Stimulated activated naive CD4-positive, alpha-beta T cell treated with Interleukin-2 at 50 U/mL for 16 hours (primary cell): ENCODE results near the gene ZDHHC8.

Source experiments
- DNase-seq: peaks from one replicate; lab custom pipeline; 2025; lab: John Stamatoyannopoulos, UW

ZDHHC8 gene

GRCh38 chr22:20095521-20095920 is 36.1 kb upstream of the ZDHHC8 start:
- peak; percentile 42 for DNase-seq

DNA sequence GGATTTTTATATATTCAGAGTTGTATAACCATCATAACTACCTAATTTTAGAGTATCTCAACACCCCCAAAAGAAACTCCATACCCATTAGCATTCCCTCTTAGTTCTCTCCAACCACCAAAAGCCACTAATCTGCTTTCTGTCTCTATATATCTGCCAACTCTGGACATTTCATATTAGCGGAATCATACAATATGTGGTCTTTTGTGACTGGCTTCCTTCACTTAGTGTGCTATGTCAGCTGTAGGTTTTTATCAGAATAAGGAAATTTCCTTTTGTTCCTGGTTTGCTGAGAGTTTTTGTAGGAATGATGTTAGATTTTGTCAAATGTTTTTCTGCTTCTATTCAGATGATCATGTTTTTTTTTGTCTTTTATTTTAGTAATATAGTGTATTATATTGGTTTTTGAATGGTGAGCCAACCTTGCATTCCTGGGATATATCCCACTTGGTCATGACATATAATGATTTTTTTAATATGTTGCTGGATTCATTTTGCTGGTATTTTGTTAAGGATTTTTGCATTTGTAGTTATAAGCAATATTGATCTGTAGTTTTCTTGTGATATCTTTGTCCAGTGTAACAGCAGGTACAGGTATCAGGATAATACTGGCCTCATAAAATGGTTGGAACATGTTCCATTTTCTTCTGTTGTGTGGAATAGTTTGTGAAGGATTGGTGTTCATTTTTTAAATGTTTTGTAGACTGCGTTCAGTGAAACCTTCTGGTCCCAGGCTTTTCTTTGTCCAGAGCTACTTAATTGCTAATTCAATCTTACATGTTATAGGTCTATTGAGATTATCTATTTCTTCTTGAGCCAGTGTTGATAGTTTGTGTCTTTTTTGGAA is 34.8 kb upstream of the ZDHHC8 start:
- no peak for DNase-seq

DNA sequence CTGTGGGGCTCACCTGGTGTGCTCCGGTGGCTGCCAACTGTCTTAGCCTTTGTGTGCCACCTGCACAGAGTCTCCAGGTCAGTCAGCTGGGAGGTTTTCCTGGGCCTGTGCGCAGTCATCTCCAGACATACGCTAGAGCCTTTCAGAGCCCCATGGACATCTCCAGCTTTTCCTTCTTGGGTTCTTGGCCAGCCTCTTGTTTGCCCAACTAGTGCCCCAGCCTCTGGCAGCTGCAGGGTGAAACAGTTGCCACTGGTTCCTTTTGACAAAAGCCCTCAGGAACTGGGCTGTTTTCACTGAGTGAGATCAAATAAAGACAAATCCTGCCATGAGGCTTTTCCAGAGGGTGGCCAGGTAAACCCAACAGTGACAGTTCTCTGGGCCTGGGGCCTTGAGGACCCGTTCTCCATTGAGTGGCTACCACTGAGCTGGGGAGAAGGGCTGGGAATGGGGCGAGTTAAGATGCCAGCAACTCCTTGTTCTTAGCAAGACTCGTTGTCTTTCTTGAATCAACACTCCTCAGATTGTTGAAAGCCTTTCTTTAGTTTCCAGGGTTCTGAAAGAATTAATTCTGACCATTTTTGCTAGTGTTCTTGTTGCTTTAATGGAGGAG is 32.4 kb upstream of the ZDHHC8 start:
- DNase-seq, result no peak

DNA sequence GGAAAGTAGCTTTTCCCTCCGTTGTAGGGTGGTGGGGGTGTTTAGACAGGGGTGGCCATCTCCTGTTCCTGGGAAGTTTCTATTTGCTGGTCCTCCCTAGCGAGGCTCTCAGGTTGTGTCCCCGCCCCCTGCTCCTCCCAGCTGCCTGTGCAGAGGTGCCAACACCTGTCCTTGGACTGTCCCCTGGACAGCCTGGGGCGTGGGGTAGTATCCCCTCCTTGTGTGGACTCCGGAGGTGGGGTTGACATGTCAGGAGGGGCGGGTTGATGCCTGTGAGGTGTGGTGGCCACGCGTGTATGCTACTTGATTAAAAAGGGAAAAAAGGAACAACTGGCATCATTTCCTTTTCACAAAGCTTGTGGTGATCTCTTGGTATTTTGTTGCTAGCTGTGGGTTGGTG is 30.0 kb upstream of the ZDHHC8 start:
- no peak for DNase-seq

- no peak for DNase-seq
Measured at GRCh38 chr22:20102203-20102780, 29.3 kb upstream of the ZDHHC8 start.

- DNase-seq, result no peak
Measured at GRCh38 chr22:20105456-20106204, 26.0 kb upstream of the ZDHHC8 start.

GRCh38 chr22:20106205-20106848 is 25.3 kb upstream of the ZDHHC8 start:
- DNase-seq, result no peak

GRCh38 chr22:20106849-20107237 is 24.8 kb upstream of the ZDHHC8 start:
- no peak for DNase-seq

GRCh38 chr22:20107471-20107901 is 24.1 kb upstream of the ZDHHC8 start:
- DNase-seq, result no peak

GRCh38 chr22:20107951-20108756 is 23.4 kb upstream of the ZDHHC8 start:
- DNase-seq, result no peak

DNA sequence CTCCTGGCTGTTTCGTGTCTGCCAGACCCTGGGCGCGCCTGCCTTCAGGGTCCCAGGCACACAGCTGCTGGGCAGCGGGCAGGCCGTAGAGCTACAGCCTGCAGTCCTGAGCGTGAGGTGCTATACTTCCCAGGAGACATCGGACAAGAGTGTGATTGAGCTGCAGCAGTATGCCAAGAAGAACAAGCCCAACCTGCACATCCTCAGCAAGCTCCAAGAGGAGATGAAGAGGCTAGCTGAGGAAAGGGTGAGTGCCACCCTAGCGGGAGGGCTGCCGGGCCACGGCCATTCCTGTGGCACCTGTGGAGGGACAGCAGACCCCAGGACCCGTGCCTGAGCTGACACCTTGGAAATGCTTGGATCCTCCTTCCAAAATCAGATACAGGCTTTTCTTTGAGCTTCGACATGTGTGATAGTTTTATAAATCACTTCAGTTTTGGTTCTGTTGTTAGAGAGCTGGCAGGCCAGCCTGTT is 22.8 kb upstream of the ZDHHC8 start:
- no peak for DNase-seq

DNA sequence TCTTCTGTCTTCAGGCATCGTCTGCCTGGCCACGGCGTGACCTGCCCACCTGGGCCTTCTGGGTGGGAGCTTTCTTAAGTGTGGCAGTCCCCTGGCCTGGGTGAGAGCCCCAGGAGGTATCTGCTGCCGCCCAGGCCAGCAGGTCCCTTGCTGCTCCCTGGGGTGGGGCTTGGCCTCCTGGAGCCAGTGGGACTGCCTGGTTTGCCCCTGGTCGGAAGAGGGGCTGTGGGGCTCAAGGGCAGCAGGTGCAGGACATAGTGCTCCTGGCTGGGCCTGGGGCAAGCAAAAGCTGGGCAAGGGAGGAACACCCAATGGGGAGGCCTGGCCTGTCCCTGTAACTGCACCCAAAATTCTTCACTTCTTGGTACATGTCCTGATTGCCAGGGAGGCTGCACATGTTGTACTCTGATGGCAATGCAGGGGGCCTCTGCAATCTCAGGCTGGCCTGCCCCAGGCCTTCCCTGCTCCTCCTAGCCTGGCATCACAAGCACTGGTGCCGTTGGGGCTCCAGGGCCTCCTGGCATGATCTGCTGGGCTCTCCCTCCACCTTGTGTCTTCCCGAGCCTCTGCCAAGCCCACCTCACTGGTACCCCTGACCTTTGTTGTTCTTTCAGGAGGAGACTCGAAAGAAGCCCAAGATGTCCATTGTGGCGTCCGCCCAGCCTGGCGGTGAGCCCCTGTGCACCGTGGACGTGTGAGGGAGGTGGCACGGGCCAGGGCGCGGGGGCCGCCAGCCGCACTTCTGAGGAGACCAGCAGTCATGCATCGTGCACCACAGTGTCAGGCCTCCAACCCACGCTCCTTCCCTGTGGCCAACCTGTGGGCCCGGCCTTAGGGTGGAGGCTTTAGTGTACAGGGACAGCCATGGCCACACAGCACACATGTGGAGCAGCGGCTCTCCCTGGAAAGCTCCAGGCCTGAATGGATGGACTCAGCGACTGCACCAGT is 21.9 kb upstream of the ZDHHC8 start:
- no peak for DNase-seq

DNA sequence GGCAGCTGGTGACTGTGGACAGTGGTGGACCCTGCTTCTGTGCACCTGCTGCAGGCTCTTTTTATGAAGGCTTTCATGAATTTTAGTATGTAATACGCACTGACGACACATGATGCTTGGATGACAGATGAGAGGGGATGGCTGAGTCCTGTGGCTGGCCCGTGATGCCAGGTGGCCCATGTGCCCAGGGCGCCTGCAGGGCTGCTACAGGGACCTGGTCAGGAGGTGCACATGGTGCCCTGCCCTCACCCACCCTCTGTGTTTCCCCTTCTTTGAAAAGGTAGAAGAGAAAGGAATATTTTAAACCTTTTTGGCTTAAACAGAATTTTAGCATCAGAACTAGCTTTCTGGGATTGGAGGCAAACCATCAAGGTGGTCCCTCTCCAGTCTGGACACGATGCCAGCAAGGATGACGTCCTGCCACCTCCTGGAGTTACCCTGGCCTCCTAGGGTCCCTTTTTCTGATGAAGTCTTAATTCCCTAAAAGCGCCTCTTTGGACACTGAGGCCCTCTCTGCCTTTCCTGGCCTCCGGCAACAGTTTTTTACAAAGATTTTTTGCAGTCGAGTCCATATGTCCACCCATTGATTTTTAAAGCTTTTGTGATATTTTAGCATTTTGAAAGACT is 21.1 kb upstream of the ZDHHC8 start:
- no peak for DNase-seq

DNA sequence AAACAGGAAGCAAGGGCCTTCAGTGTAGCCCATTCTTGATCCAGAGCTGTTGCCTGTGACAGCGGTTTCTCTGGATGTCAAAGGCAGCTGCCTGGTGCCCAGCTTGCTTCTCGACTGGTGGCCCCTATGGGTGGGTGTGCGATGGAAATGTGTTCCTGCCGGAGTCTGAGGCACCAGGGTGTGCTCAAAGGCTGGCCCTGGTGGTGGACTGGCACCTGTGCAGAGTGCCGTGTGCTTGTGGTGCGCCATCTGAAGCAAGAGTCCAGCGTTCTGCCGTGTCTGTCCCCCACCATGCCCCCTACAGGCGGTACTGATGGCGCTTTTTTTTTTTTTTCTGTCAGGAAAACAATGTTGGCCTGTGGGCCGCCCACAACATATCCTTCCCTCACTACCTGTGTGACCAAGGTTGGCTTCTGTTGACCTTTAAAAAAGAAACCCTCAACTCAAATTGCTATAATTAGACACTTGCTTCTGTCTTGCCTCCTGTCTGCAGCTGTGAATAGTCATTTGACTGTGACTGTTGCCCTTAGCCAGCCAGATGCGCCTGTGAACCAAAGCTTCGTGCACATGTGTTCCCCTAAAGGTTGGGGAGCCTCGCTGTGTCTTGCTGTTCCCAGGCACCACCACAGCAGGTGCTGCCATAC is 20.4 kb upstream of the ZDHHC8 start:
- DNase-seq, result peak; percentile 25

- no peak for DNase-seq
Measured at GRCh38 chr22:20111689-20112622, 19.6 kb upstream of the ZDHHC8 start.

DNA sequence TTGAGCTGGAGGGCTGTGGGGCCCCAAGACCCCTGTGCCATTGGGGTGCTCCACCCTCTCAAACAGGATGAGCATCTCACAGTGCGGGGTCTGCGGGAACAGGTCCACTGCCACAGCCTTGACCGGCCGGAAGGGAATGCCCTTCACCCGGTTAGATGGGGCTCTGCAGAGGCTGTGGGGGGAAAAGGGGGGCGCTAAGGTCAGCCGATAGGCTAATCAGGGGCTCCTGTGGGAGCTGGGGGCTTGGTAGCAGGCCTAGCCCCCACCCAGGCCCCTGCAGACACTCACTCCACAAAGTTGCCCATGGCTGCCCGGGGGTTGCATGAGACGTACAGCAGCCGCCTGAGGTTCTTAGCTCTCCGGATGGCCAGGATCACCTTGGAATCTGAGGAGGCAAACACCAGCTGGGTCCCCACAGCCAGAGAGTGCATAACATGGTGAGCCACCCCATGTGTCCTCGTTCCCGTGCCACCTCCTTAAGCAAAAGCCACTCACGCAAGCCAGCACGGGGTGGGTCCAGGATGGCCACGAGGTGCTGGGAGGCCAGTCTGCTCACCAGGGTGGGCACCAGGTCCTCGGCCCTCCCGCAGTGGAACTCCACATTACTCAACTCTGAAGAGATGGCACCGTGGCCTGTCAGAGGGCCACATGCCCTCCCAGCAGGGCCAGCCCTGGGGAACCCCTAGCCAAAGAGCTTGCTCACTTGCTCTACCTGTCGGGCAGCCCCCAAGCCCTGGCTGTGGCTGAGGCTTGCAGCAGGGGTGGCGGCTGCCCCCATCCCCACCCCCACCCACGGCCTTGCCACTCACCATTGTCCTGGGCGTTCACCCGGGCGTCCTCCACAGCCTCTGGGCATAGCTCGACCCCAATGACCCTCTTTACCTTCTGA is 18.7 kb upstream of the ZDHHC8 start:
- DNase-seq, result no peak
